Epithelial cell of proximal tubule (primary cell): Measurements from ENCODE around the gene CD84. TPM values are rescaled to one million over a fixed set of nuclear protein-coding genes. Genes with fewer than 3 reads are reported as not detected.

Experiments
- DNase-seq: peaks from one replicate; pipeline ENCODE4 v3.0.0-alpha.2; 2011; ENCODE audit warnings: low read depth
- H3K4me3 ChIP-seq: 2 replicates; pipeline ENCODE4 v1.5.1; 2011; ENCODE audit warnings: low read depth, mild to moderate bottlenecking, low read length
- total RNA-seq: library from RNA; depleted of rRNA; stranded (reverse); fragments of >200 nt; gene quantifications from 2 replicates; pipeline ENCODE4 v1.2.3, GENCODE V29; 2015
- TF ChIP-seq, protein P1 (sequence below): conservative IDR thresholded peaks from 2 replicates; pipeline ENCODE4 v1.5.1; 2012; ENCODE audit warnings: low read depth, mild to moderate bottlenecking, low read length

Gene CD84
- total RNA-seq, 1 donor from 2014 or later = not detected

- DNase-seq = peak; percentile 43
- H3K4me3 ChIP-seq = no peak overlapping the region
- TF ChIP-seq, protein P1, sequence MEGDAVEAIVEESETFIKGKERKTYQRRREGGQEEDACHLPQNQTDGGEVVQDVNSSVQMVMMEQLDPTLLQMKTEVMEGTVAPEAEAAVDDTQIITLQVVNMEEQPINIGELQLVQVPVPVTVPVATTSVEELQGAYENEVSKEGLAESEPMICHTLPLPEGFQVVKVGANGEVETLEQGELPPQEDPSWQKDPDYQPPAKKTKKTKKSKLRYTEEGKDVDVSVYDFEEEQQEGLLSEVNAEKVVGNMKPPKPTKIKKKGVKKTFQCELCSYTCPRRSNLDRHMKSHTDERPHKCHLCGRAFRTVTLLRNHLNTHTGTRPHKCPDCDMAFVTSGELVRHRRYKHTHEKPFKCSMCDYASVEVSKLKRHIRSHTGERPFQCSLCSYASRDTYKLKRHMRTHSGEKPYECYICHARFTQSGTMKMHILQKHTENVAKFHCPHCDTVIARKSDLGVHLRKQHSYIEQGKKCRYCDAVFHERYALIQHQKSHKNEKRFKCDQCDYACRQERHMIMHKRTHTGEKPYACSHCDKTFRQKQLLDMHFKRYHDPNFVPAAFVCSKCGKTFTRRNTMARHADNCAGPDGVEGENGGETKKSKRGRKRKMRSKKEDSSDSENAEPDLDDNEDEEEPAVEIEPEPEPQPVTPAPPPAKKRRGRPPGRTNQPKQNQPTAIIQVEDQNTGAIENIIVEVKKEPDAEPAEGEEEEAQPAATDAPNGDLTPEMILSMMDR = no peak
Measured at GRCh38 chr1:160541622-160542302, 37.5 kb downstream of the CD84 start.

- no peak for DNase-seq
- H3K4me3 ChIP-seq = no peak overlapping the region
Measured at GRCh38 chr1:160540859-160541233, 38.5 kb downstream of the CD84 start.

DNA sequence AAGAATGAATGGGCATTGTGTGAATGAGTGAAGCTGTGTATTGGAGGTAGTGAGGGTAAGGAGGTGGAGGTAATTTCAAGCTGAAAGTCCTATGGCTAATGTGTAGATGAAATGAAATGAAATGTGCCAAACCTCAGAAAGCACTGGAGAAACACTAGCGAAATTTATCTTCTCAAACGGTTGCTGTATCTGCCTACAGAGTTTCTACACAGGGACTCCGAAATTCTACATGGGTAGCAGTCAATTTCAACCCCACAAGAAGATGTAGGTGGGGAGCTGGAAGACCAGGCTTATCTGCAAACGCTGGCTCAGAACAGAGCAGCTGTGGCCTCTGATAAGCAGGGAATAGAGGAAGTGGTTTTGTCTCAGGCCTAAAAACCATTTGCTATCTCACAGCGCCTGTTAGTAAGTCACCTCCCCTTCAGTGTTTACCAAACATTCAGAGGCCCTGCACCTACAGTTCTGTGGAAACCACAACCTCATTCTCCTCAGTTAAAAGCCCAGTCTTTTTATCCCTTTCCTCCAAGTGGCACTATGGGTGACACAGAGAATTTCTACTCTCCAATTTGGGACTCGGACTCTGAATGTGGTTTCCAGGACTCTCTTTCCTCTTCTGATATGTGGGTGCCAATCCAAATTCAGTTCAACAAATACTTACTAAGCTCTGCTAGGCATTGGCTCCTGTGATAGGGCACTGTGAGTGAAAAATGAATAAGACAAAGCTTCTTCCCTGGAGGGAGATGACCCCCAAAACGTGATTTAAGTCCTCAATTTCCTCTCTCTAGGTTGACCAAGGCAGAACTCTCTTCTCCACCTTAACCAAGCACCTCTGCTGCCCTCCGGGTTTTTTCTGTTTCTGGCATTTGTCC, 39.1 kb downstream of the CD84 start:
- H3K4me3 ChIP-seq = no peak overlapping the region
- TF ChIP-seq, protein P1 = no peak
- DNase-seq = no peak

More at GRCh38 chr1:160540859-160541233, 38.5 kb downstream of the CD84 start:
- TF ChIP-seq, protein P1 = no peak

- H3K4me3 ChIP-seq = no peak overlapping the region
- TF ChIP-seq, protein P1 = no peak
- DNase-seq = no peak
Measured at GRCh38 chr1:160539684-160539989, 39.7 kb downstream of the CD84 start.

GRCh38 chr1:160538985-160539651, 40.2 kb downstream of the CD84 start:
- TF ChIP-seq, protein P1 = no peak
- no peak for DNase-seq
- no peak overlapping the region for H3K4me3 ChIP-seq

GRCh38 chr1:160537714-160538665, 41.3 kb downstream of the CD84 start:
- no peak for DNase-seq
- no peak overlapping the region for H3K4me3 ChIP-seq
- TF ChIP-seq, protein P1 = no peak
